Erythroblast (primary cell): ENCODE data around the gene PARP6.

Source experiments
- GATA1 ChIP-seq: IDR thresholded peaks from 2 replicates; pipeline ENCODE4 v1.6.1; 2011; ENCODE audit warnings: low read depth, mild to moderate bottlenecking, control low read depth, low read length, moderate library complexity
- POLR2A ChIP-seq: IDR thresholded peaks from 2 replicates; pipeline ENCODE4 v1.6.1; 2011; ENCODE audit warnings: mild to moderate bottlenecking, low read length

GRCh38 chr15:72318408-72318942 is 46.1 kb upstream of the PARP6 start:
- TF ChIP-seq POLR2A, result no peak
- TF ChIP-seq GATA1, result no peak
